HepG2 (cell line): ENCODE results near the gene AMZ2. TPM values are rescaled to one million over a fixed set of nuclear protein-coding genes. Genes with fewer than 3 reads are reported as not detected.

ENCODE experiments used
- CCDC6 ChIP-seq: sonication (generic); formaldehyde crosslinking; IDR thresholded peaks from 2 replicates; pipeline ENCODE4 v1.8.1; 2022; ENCODE audit warnings: mild to moderate bottlenecking, missing genetic modification reagents, moderate library complexity
- KDM3A ChIP-seq: IDR thresholded peaks from 2 replicates; pipeline ENCODE4 v1.6.1; 2018; ENCODE audit warnings: low read depth, missing compliant biosample characterization
- KLF9 ChIP-seq: IDR thresholded peaks from 2 replicates; pipeline ENCODE4 v1.6.1; 2016; ENCODE audit warnings: low read depth
- MTF2 ChIP-seq: sonication (generic); formaldehyde crosslinking; IDR thresholded peaks from 2 replicates; pipeline ENCODE4 v1.5.0; 2020; ENCODE audit warnings: missing genetic modification reagents, borderline replicate concordance
- PAX8 ChIP-seq: sonication (generic); formaldehyde crosslinking; IDR thresholded peaks from 2 replicates; pipeline ENCODE4 v1.8.0; 2022; ENCODE audit warnings: mild to moderate bottlenecking, missing genetic modification reagents, borderline replicate concordance
- SP1 ChIP-seq, 2 experiments: fragments of 450-650 bp in 1 of 2; sonication (generic) in 1 of 2; formaldehyde crosslinking in 1 of 2; IDR thresholded peaks; 2 replicates each; pipeline versions ENCODE4 v1.4.0 to v1.6.1; 2016 to 2020; ENCODE audit warnings: missing genetic modification reagents in 1 of 2
- TP53 ChIP-seq: sonication (generic); formaldehyde crosslinking; conservative IDR thresholded peaks from 2 replicates; pipeline ENCODE4 v1.4.0; 2020; ENCODE audit warnings: missing genetic modification reagents
- ZNF230 ChIP-seq: sonication (generic); formaldehyde crosslinking; IDR thresholded peaks from 2 replicates; pipeline ENCODE4 v1.4.0; 2020; ENCODE audit warnings: mild to moderate bottlenecking, missing genetic modification reagents
- ZNF451 ChIP-seq: sonication (generic); formaldehyde crosslinking; IDR thresholded peaks from 2 replicates; pipeline ENCODE4 v1.5.0; 2020; ENCODE audit warnings: mild to moderate bottlenecking, missing genetic modification reagents
- ZNF546 ChIP-seq: sonication (generic); formaldehyde crosslinking; conservative IDR thresholded peaks from 2 replicates; pipeline ENCODE4 v1.8.1; 2023; ENCODE audit warnings: mild to moderate bottlenecking, missing genetic modification reagents
- polyA plus RNA-seq, 8 experiments: library from polyadenylated mRNA; depleted of rRNA in 3 of 8; stranded (reverse) in 7 of 8; unstranded in 1 of 8; fragments of >200 nt; fragmentation: Illumina TruSeq in 4 of 8; extraction: Trizol in 4 of 8; gene quantifications; 2 replicates each; pipeline versions ENCODE4 v1.2.1 to v1.2.3, GENCODE V29; 2011 to 2016; ENCODE audit warnings: low read depth in 4 of 8, missing spikeins in 1 of 8, mixed read lengths in 1 of 8; ENCODE audit not compliant: insufficient read depth in 1 of 8
- total RNA-seq, 5 experiments: library from RNA; depleted of rRNA; stranded (reverse); fragments of >200 nt; fragmentation: Illumina TruSeq; extraction: Trizol; gene quantifications; 2 replicates each; pipeline ENCODE4 v1.2.3, GENCODE V29; 2016; ENCODE audit warnings: low read depth in 1 of 5
- TF ChIP-seq, protein P1 (sequence below): sonication (generic); formaldehyde crosslinking; IDR thresholded peaks from 2 replicates; pipeline ENCODE4; 2020; ENCODE audit warnings: missing genetic modification reagents, mild to moderate bottlenecking, borderline replicate concordance
- TF ChIP-seq, protein P2 (sequence below): sonication (generic); formaldehyde crosslinking; IDR thresholded peaks from 2 replicates; pipeline ENCODE4 v1.5.0; 2020; ENCODE audit warnings: missing genetic modification reagents
- TF ChIP-seq, protein P3 (sequence below): sonication (generic); formaldehyde crosslinking; IDR thresholded peaks from 2 replicates; pipeline ENCODE4 v1.4.0; 2020; ENCODE audit warnings: missing genetic modification reagents
- TF ChIP-seq, protein P4 (sequence below): IDR thresholded peaks from 2 replicates; pipeline ENCODE4 v1.6.1; 2016
- TF ChIP-seq, protein P5 (sequence below): sonication (generic); formaldehyde crosslinking; IDR thresholded peaks from 2 replicates; pipeline ENCODE4 v1.5.0; 2020; ENCODE audit warnings: missing genetic modification reagents
- TF ChIP-seq, protein P6 (sequence below): sonication (generic); formaldehyde crosslinking; IDR thresholded peaks from 2 replicates; pipeline ENCODE4 v1.8.1; 2022; ENCODE audit warnings: mild to moderate bottlenecking, missing genetic modification reagents

The AMZ2 gene
- total and polyA plus RNA-seq, 2 of the 13 experiments (the other 11 are each of a cell fraction or from before 2014, with no cell fraction given), result 86.9 to 90.2 TPM

DNA sequence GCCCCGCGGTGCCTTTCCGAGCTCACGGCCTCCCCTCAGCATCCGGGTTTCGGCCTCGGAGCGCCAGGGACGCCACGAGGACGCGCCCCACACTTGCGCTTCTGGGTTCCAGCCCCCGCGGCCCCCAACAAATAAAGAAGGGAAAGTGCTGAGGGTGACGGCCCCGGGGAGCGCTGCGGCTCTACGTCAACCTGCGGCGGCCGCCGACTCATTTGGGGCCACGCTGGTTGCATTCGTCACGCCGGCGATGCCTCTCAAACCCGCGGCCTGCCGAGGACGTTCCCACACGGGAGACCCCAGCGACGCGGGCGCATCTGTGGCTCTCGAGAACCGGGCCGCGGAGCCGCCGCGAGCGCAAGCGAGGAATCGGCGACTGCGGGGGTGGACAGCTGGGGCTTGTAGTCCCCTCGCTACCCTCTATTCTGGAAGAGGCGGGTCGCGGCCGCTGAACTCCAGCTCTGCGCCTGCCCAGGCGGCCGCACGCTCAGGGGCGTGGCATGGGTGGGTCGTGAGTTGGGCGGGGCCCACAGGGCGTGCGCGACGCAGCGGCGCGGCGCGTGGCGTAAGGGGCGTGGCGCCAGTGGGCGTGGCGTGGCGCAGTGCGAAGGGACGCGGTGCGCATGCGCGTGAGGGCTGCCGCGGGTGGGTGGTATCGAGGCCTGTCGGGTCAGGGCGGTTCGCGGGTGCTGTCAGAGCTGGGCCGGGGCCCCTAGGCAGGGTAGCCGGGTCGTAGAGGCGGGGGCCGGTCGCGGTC lies at the start of gene AMZ2 (continued):
- TF ChIP-seq, protein P1, sequence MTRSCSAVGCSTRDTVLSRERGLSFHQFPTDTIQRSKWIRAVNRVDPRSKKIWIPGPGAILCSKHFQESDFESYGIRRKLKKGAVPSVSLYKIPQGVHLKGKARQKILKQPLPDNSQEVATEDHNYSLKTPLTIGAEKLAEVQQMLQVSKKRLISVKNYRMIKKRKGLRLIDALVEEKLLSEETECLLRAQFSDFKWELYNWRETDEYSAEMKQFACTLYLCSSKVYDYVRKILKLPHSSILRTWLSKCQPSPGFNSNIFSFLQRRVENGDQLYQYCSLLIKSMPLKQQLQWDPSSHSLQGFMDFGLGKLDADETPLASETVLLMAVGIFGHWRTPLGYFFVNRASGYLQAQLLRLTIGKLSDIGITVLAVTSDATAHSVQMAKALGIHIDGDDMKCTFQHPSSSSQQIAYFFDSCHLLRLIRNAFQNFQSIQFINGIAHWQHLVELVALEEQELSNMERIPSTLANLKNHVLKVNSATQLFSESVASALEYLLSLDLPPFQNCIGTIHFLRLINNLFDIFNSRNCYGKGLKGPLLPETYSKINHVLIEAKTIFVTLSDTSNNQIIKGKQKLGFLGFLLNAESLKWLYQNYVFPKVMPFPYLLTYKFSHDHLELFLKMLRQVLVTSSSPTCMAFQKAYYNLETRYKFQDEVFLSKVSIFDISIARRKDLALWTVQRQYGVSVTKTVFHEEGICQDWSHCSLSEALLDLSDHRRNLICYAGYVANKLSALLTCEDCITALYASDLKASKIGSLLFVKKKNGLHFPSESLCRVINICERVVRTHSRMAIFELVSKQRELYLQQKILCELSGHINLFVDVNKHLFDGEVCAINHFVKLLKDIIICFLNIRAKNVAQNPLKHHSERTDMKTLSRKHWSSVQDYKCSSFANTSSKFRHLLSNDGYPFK (CRISPR knock-in tag), result peak; percentile 79; the same call in 1 of the 2 replicates
- TF ChIP-seq ZNF451 (CRISPR knock-in tag) (peak; percentile 69; the same call in 1 of the 2 replicates), SP1 (IDR thresholded peaks at IDR 0.05) (peak; percentile 74; the same call in 1 of the 2 replicates), SP1 (CRISPR knock-in tag; IDR thresholded peaks at IDR 0.05) (peak; percentile 100), KLF9 (peak; percentile 95), ZNF546 (CRISPR knock-in tag) (peak; percentile 85), PAX8 (CRISPR knock-in tag) (no peak), TP53 (no peak), KDM3A (CRISPR knock-in tag) (peak; percentile 81), MTF2 (peak; percentile 85), ZNF230 (CRISPR knock-in tag) (no peak; the same call in 1 of the 2 replicates), CCDC6 (CRISPR knock-in tag) (peak; percentile 90; the same call in 1 of the 2 replicates)
- TF ChIP-seq, protein P2, sequence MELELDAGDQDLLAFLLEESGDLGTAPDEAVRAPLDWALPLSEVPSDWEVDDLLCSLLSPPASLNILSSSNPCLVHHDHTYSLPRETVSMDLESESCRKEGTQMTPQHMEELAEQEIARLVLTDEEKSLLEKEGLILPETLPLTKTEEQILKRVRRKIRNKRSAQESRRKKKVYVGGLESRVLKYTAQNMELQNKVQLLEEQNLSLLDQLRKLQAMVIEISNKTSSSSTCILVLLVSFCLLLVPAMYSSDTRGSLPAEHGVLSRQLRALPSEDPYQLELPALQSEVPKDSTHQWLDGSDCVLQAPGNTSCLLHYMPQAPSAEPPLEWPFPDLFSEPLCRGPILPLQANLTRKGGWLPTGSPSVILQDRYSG (CRISPR knock-in tag), result peak; percentile 67; the same call in 1 of the 2 replicates
- TF ChIP-seq, protein P3, sequence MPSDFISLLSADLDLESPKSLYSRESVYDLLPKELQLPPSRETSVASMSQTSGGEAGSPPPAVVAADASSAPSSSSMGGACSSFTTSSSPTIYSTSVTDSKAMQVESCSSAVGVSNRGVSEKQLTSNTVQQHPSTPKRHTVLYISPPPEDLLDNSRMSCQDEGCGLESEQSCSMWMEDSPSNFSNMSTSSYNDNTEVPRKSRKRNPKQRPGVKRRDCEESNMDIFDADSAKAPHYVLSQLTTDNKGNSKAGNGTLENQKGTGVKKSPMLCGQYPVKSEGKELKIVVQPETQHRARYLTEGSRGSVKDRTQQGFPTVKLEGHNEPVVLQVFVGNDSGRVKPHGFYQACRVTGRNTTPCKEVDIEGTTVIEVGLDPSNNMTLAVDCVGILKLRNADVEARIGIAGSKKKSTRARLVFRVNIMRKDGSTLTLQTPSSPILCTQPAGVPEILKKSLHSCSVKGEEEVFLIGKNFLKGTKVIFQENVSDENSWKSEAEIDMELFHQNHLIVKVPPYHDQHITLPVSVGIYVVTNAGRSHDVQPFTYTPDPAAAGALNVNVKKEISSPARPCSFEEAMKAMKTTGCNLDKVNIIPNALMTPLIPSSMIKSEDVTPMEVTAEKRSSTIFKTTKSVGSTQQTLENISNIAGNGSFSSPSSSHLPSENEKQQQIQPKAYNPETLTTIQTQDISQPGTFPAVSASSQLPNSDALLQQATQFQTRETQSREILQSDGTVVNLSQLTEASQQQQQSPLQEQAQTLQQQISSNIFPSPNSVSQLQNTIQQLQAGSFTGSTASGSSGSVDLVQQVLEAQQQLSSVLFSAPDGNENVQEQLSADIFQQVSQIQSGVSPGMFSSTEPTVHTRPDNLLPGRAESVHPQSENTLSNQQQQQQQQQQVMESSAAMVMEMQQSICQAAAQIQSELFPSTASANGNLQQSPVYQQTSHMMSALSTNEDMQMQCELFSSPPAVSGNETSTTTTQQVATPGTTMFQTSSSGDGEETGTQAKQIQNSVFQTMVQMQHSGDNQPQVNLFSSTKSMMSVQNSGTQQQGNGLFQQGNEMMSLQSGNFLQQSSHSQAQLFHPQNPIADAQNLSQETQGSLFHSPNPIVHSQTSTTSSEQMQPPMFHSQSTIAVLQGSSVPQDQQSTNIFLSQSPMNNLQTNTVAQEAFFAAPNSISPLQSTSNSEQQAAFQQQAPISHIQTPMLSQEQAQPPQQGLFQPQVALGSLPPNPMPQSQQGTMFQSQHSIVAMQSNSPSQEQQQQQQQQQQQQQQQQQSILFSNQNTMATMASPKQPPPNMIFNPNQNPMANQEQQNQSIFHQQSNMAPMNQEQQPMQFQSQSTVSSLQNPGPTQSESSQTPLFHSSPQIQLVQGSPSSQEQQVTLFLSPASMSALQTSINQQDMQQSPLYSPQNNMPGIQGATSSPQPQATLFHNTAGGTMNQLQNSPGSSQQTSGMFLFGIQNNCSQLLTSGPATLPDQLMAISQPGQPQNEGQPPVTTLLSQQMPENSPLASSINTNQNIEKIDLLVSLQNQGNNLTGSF (CRISPR knock-in tag), result 0 out of 2 replicates have a peak, but pooled peaks have one; percentile 88
- TF ChIP-seq, protein P4, sequence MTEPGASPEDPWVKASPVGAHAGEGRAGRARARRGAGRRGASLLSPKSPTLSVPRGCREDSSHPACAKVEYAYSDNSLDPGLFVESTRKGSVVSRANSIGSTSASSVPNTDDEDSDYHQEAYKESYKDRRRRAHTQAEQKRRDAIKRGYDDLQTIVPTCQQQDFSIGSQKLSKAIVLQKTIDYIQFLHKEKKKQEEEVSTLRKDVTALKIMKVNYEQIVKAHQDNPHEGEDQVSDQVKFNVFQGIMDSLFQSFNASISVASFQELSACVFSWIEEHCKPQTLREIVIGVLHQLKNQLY, result peak; percentile 30; the same call in 1 of the 2 replicates
- TF ChIP-seq, protein P5, sequence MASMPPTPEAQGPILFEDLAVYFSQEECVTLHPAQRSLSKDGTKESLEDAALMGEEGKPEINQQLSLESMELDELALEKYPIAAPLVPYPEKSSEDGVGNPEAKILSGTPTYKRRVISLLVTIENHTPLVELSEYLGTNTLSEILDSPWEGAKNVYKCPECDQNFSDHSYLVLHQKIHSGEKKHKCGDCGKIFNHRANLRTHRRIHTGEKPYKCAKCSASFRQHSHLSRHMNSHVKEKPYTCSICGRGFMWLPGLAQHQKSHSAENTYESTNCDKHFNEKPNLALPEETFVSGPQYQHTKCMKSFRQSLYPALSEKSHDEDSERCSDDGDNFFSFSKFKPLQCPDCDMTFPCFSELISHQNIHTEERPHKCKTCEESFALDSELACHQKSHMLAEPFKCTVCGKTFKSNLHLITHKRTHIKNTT (CRISPR knock-in tag), result no peak
- TF ChIP-seq, protein P6, sequence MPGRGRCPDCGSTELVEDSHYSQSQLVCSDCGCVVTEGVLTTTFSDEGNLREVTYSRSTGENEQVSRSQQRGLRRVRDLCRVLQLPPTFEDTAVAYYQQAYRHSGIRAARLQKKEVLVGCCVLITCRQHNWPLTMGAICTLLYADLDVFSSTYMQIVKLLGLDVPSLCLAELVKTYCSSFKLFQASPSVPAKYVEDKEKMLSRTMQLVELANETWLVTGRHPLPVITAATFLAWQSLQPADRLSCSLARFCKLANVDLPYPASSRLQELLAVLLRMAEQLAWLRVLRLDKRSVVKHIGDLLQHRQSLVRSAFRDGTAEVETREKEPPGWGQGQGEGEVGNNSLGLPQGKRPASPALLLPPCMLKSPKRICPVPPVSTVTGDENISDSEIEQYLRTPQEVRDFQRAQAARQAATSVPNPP (CRISPR knock-in tag), result peak; percentile 86; the same call in 1 of the 2 replicates
